ENCODE results near the gene CD44.

- TF ChIP-seq CHD2 (IDR thresholded peaks at IDR 0.05; ENCODE audit: low read length, partially characterized antibody) (no peak), EP300 (IDR thresholded peaks at IDR 0.05; ENCODE audit: borderline replicate concordance in 1 of 2, low read depth in 1 of 2, low read length in 1 of 2) (peak in 1 of 2 experiments; percentile 36; a peak in 1 of 4 replicates), USF2 (IDR thresholded peaks at IDR 0.05; ENCODE audit: borderline replicate concordance, low read depth, low read length) (no peak)
- TF ChIP-seq, protein P1, sequence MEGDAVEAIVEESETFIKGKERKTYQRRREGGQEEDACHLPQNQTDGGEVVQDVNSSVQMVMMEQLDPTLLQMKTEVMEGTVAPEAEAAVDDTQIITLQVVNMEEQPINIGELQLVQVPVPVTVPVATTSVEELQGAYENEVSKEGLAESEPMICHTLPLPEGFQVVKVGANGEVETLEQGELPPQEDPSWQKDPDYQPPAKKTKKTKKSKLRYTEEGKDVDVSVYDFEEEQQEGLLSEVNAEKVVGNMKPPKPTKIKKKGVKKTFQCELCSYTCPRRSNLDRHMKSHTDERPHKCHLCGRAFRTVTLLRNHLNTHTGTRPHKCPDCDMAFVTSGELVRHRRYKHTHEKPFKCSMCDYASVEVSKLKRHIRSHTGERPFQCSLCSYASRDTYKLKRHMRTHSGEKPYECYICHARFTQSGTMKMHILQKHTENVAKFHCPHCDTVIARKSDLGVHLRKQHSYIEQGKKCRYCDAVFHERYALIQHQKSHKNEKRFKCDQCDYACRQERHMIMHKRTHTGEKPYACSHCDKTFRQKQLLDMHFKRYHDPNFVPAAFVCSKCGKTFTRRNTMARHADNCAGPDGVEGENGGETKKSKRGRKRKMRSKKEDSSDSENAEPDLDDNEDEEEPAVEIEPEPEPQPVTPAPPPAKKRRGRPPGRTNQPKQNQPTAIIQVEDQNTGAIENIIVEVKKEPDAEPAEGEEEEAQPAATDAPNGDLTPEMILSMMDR (IDR thresholded peaks at IDR 0.05), result no peak
Observed at GRCh38 chr11:35135222-35135621, 3.7 kb upstream of the CD44 start.
